H54 (cell line): ENCODE measurements around the gene PHTF2.
"Not testable (repeated sequence)": the region's sequence is repeated elsewhere in the genome, so short reads cannot be mapped to it uniquely, and the experiment has no call there.

Experiments
- DNase-seq: peaks from one replicate; pipeline ENCODE4 v3.0.0; 2011; ENCODE audit warnings: low spot score, mixed read lengths; ENCODE audit not compliant: insufficient read length
- FAIRE-seq: peaks from 3 replicates; lab custom pipeline; 2011; peaks lifted over from hg19 to GRCh38; lab: Jason Lieb, UNC
- POLR2A ChIP-seq: IDR thresholded peaks from 2 replicates; pipeline ENCODE4 v1.6.1; 2011; ENCODE audit warnings: low read depth, mild to moderate bottlenecking, low read length

PHTF2 gene

DNA sequence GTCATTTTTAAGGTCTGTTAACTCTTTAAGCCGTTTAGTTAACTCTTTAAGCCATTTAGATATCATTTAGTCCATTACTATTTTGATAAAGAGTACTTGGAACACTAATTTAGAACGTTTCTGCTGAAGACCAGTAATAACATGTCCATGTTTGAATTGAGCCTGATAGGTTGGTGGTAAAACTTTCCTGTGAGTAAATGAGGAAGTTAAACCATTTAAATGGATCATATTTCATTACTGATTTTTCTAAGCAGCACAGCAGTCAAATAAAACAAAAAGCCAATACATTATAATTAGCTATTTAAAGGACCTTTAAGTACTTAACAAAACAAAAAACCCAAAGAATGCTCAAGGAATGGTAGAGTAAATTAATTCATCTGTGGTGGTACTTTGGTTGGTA is 29.4 kb downstream of the PHTF2 start:
- DNase-seq (no peak), FAIRE-seq (no peak)
- TF ChIP-seq POLR2A = no peak

GRCh38 chr7:77830649-77831355 is 32.2 kb downstream of the PHTF2 start:
- DNase-seq = no peak
- TF ChIP-seq POLR2A = no peak
- FAIRE-seq = no peak

- DNase-seq (no peak), FAIRE-seq (no peak)
- TF ChIP-seq POLR2A = no peak
Measured at GRCh38 chr7:77831481-77831880, 32.9 kb downstream of the PHTF2 start.

- DNase-seq (no peak), FAIRE-seq (no peak)
- no peak for TF ChIP-seq POLR2A
Measured at GRCh38 chr7:77831953-77832352, 33.4 kb downstream of the PHTF2 start.

DNA sequence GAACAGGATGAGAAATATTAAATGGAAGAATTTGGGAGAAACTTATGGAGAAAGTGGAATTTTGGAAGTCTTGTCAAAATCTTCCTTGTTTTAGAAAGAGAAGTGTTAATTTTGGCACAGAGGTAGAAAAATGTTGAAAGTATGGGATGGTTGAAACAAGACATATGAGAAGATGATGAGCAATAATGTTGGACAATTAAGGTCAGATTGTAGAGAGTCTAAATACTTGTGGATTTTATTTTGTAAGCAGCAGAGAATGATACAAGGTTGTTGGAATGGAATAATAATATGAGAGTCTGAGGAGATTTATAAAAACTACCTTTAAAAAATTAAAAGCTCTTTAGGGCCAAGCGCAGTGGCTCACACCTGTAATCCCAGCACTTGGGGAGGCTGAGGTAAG is 34.6 kb downstream of the PHTF2 start:
- FAIRE-seq = no peak

DNA sequence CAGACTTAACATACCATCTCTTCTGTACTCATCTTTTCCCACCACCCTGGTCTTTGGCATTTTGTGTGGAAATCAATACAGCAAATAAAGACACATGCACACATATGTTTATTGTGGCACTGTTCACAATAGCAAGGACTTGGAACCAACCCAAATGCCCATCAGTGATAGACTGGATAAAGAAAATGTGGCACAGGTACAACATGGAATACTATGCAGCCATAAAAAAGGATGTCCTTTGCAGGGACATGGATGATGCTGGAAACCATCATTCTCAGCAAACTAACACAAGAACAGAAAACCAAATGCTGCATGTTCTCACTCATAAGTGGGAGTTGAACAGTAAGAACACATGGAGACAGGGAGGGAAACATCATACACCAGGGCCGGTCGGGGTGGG is 37.9 kb downstream of the PHTF2 start:
- not testable (repeated sequence) for FAIRE-seq, DNase-seq

More for the DNA sequence above, 34.6 kb downstream of the PHTF2 start:
- no peak for TF ChIP-seq POLR2A
- no peak for DNase-seq

DNA sequence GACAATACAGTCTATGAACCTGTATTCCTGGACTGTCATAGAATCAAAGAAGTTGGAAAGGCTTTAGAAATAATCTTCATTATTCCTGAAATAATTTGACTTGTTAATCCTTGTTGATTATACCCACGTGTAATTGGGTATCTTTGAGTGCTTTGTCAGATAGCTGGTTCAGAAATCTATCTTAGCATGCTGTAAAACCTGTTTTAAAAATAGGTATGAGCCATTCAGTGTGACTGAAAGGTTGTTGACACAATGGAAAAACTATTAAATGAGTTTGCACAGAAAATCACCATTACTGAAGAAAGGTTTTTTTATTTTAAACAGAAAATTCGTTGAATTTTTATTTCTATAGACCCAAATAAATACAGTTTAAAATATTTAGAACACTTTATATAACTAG is 38.7 kb downstream of the PHTF2 start:
- no peak for TF ChIP-seq POLR2A
- FAIRE-seq (no peak), DNase-seq (no peak)

- no peak for DNase-seq
- no peak for FAIRE-seq
- TF ChIP-seq POLR2A = no peak
Measured at GRCh38 chr7:77837966-77838365, 39.4 kb downstream of the PHTF2 start.

DNA sequence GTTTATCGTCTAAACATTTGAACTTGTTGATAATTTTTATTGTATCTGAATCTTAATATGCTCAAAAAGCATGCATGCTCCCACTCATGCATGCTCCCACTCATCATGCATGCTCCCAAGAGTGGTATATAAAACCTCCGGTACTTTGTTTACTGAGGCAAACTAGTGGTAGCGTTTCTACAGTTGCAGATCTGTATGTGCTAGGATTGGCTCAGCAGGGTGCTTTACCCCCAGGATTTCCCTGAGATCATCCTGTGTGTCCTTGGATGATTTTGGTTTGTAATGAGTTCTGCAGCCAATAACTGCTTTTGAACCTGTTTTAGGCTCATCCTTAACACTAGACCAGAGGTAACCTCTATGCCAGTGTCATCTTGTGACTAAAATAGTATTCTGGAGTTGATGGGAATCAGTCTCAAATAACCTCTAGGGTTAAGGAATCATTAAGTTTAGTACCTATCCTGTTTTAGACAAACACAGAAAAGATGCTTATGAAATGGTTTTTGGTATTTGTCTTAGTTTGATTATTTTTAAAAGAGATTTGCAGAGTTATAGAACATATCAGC is 40.4 kb downstream of the PHTF2 start:
- no peak for TF ChIP-seq POLR2A
- DNase-seq (no peak), FAIRE-seq (no peak)

GRCh38 chr7:77839919-77840318 is 41.3 kb downstream of the PHTF2 start:
- FAIRE-seq (no peak), DNase-seq (no peak)
- no peak for TF ChIP-seq POLR2A

- DNase-seq (no peak), FAIRE-seq (no peak)
- TF ChIP-seq POLR2A = no peak
Measured at GRCh38 chr7:77843194-77843593, 44.6 kb downstream of the PHTF2 start.

DNA sequence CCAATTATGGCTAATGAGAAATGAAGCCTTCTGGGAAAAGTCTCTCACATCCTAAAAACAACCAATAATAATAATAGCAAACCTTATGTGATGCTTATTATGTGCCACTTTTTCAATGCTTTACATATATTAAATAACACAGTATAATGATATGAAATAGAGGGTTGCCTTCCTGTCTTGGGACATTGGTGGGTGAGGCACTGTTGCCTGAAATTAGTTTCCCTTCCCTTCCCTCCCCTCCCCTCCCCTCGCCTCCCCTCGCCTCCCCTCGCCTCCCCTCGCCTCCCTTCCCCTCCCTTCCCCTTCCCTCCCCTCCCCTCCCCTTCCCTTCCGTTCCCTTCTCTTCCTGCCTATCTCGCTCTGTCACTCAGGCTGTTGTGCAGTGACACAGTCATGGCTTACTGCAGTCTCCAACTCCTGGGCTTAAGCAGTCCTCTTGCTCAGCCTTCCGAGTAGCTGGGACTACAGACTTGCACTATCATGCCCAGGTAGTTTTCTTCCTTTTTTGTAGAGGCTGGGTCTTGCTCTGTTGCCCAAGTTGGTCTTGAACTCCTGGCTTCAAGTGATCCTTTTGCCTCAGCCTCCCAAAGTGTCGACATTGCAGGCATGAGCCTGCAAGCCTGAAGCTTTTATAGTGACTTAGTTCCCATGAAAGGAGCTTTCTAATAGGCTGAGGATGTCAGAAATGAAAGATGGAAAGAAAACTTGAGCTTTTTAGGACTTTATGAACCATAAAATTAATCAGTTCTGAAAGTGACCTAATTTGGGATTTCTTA is 47.9 kb downstream of the PHTF2 start:
- no peak for FAIRE-seq
- DNase-seq = no peak
- no peak for TF ChIP-seq POLR2A

- DNase-seq (no peak), FAIRE-seq (no peak)
- no peak for TF ChIP-seq POLR2A
Measured at GRCh38 chr7:77855371-77856083, 57.0 kb downstream of the PHTF2 start.

DNA sequence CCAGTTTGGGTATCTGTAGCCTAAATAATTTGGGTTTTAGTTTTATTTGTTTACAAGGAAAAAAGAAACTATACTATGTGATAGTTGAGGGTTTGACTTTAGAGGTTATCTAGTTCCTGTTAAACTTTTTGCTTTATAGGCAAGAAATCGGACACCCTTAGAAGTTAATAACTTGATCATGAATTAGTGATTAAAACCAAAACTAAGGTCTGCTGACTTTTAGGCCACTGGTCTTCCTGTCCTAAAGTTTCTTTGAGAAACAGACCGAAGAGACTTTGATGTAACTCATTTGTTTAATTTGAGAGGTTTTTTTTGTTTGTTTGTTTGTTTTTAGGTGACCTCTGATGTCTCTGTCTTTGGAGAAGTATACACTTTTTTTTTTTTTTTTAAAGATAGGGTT is 59.7 kb downstream of the PHTF2 start:
- no peak for TF ChIP-seq POLR2A
- DNase-seq = no peak
- FAIRE-seq = no peak

GRCh38 chr7:77859343-77859742 is 60.8 kb downstream of the PHTF2 start:
- DNase-seq (no peak), FAIRE-seq (no peak)
- TF ChIP-seq POLR2A = no peak
